Gastrocnemius medialis (tissue), 4 donors: ENCODE measurements around the gene RPS2. TPM values are rescaled to one million over a fixed set of nuclear protein-coding genes. Genes with fewer than 3 reads are reported as not detected.

Experiments
- ATAC-seq, 2 donors: fragments of 150-250 bp; one replicate each; pipeline ENCODE4 v1.9.1; 2016
- DNase-seq, 2 donors: peaks; one replicate each; pipeline ENCODE4 v3.0.0-alpha.2; 2019
- H3K27ac ChIP-seq, 4 donors: fragments of 200-600 bp; sonication (generic); 1 replicate in 1 of 4; 2 replicates in 3 of 4; pipeline ENCODE4 v1.5.1; 2016 to 2018; ENCODE audit warnings: mild to moderate bottlenecking in 2 of 4, moderate library complexity in 1 of 4
- H3K27me3 ChIP-seq, 3 donors: fragments of 200-600 bp; sonication (generic) in 2 of 3; 1 replicate in 1 of 3; 2 replicates in 2 of 3; pipeline versions ENCODE4 v1.5.1 to v1.6.0; 2016 to 2019; ENCODE audit warnings: mild to moderate bottlenecking in 1 of 3, moderate library complexity in 1 of 3
- H3K36me3 ChIP-seq, 2 donors: fragments of 200-600 bp; sonication (generic) in 1 of 2; one replicate each; pipeline ENCODE4 v1.5.1; 2017 to 2018
- H3K4me1 ChIP-seq, 2 donors: fragments of 200-600 bp; sonication (generic) in 1 of 2; one replicate each; pipeline ENCODE4 v1.5.1; 2016 to 2017; ENCODE audit warnings: mild to moderate bottlenecking in 2 of 2
- H3K4me3 ChIP-seq, 4 donors: fragments of 200-600 bp; sonication (generic) in 3 of 4; 1 replicate in 1 of 4; 2 replicates in 3 of 4; pipeline ENCODE4 v1.5.1; 2016 to 2019; ENCODE audit warnings: mild to moderate bottlenecking in 2 of 4
- H3K9me3 ChIP-seq, 3 donors: fragments of 200-600 bp; sonication (generic) in 2 of 3; 1 replicate in 1 of 3; 2 replicates in 2 of 3; pipeline ENCODE4 v1.5.1; 2016 to 2019
- POLR2A ChIP-seq, 2 donors: fragments of 450-650 bp; IDR thresholded peaks; one replicate each; pipeline ENCODE4 v1.6.1; 2017; ENCODE audit warnings: antibody characterized with exemption in 2 of 2, mild to moderate bottlenecking in 2 of 2, moderate library complexity in 2 of 2
- in situ Hi-C, 4 donors: fragments of 200-750 bp; cut with MboI; loops; one replicate each; pipeline versions ENCODE4 v1.15.0 to v1.8.0; 2017; ENCODE audit warnings: low sequenced_read_pairs in 4 of 4
- intact Hi-C: fragments of 100-400 bp; cut with DNase I; formaldehyde crosslinking; loops from one replicate; pipeline ENCODE4 v1.15.1; 2023; ENCODE audit warnings: low total_unique reads
- total RNA-seq, 4 donors: library from RNA; depleted of rRNA; stranded (reverse); fragments of >200 nt; gene quantifications; one replicate each; pipeline versions ENCODE4 v1.1.0 to v1.2.3, GENCODE V29; 2016
- TF ChIP-seq, protein P1 (sequence below), 5 experiments: fragments of 450-650 bp in 3 of 5; fragments of 200-600 bp in 2 of 5; sonication (generic) in 2 of 5; IDR thresholded peaks in 4 of 5; conservative IDR thresholded peaks in 1 of 5; 1 replicate in 4 of 5; 2 replicates in 1 of 5; pipeline ENCODE4 v1.5.1; 2016 to 2019; ENCODE audit warnings: antibody characterized with exemption in 5 of 5, mild to moderate bottlenecking in 3 of 5, moderate library complexity in 3 of 5

Gene RPS2
- total RNA-seq, 4 donors from 2014 or later, result 1,162 to 1,876 (median 1,684) TPM

DNA sequence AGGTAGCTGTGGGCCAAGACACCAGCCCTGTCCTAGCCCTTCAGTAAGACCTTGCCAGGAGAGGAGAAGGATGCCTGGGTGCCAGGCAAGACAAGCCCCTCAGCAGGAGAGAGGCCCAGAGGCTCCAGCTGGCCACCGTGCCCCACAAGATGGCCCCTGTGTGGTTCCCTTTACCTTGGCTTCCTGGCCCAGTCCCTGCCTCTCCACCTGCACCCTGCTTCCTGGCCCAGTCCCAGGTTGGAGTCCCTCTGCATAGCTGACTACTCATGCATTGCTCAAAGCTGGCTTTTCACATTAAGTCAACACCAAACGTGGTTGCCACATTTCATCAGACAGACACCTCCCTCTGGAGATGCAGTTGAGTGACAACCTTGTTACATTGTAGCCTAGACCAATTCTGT is 29.1 kb upstream of the RPS2 start:
- TF ChIP-seq, protein P1, sequence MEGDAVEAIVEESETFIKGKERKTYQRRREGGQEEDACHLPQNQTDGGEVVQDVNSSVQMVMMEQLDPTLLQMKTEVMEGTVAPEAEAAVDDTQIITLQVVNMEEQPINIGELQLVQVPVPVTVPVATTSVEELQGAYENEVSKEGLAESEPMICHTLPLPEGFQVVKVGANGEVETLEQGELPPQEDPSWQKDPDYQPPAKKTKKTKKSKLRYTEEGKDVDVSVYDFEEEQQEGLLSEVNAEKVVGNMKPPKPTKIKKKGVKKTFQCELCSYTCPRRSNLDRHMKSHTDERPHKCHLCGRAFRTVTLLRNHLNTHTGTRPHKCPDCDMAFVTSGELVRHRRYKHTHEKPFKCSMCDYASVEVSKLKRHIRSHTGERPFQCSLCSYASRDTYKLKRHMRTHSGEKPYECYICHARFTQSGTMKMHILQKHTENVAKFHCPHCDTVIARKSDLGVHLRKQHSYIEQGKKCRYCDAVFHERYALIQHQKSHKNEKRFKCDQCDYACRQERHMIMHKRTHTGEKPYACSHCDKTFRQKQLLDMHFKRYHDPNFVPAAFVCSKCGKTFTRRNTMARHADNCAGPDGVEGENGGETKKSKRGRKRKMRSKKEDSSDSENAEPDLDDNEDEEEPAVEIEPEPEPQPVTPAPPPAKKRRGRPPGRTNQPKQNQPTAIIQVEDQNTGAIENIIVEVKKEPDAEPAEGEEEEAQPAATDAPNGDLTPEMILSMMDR (IDR thresholded peaks at IDR 0.05 in 4 of 5, conservative IDR thresholded peaks at IDR 0.05 in 1 of 5), result no peak
- TF ChIP-seq POLR2A (IDR thresholded peaks at IDR 0.05), result no peak
- peaks cover 0 to 11% of the 10 kb centered on the region in 2 donors for H3K36me3 ChIP-seq
- H3K27me3 ChIP-seq, result peaks cover 26 to 32% (median 30%) of the 10 kb centered on the region in 3 donors
- no peak overlapping the region for H3K27ac ChIP-seq
- ATAC-seq, result no peak
- in situ Hi-C loops (no loop called here), intact Hi-C loops (no loop called here)
- H3K9me3 ChIP-seq, result no peaks in the 10 kb centered on the region
- DNase-seq, result no peak
- peaks cover 7 to 16% of the 10 kb centered on the region in 2 donors for H3K4me1 ChIP-seq
- no peak overlapping the region for H3K4me3 ChIP-seq

DNA sequence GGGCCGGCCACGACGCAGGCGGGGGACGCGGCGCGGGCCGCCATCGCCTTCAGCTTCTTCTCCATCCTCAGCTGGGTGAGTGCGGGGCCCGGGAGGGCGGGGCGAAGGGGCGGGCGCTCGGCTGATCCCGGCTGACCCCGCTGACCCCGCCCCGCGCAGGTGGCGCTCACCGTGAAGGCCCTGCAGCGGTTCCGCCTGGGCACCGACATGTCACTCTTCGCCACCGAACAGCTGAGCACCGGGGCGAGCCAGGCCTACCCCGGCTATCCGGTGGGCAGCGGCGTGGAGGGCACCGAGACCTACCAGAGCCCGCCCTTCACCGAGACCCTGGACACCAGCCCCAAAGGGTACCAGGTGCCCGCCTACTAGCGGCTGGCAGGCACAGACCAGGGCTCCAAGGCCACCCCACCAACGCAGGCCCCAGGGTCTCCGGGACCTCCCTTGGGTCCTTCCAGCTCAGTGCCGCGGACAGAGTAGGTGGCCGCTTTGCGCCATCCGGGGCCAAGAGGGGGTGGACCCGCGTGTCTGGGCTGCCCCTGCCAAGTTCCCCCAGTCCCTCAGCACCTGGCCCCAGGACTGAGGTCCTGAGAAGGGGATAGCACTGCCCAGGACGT is 28.2 kb upstream of the RPS2 start:
- peak overlapping the region in 2 of 4 donors; percentile 59 to 74 for H3K4me3 ChIP-seq
- ATAC-seq, result peak in 1 of 2 donors; percentile 3

DNA sequence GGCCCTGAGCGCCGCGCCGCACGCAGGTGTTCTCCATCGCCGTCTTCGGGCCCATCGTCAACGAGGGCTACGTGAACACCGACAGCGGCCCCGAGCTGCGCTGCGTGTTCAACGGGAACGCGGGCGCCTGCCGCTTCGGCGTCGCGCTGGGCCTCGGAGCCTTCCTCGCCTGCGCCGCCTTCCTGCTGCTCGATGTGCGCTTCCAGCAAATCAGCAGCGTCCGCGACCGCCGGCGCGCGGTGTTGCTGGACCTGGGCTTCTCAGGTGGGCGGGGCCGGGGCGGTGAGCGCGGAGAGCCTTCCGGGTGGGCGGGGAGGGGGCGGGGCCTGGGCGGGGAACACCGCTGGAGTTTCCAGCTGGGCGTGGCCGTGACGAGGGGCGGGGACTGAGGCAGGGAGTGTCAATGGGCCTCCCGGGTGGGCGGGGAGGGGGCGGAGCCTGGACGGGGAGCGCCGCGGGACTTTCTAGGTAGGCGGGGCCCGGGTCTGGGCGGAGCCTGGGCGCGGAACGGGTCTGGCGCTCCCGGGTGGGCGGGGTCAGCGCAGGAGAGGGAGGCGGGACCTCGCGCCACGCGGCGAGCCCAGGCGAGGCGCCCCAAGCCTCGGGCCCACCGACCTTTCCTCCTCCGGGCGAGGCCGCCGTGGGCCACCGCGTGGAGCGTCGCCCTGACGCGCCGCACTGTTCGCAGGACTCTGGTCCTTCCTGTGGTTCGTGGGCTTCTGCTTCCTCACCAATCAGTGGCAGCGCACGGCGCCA is 27.5 kb upstream of the RPS2 start:
- peak; percentile 84 for ATAC-seq
- Histone ChIP-seq H3K27me3 (peaks cover 30 to 38% (median 34%) of the 10 kb centered on the region in 3 donors), H3K36me3 (peaks cover 0 to 2% of the 10 kb centered on the region in 2 donors), H3K27ac (peak overlapping the region in 2 of 4 donors; percentile 41 to 43), H3K4me1 (peaks cover 7 to 16% of the 10 kb centered on the region in 2 donors), H3K4me3 (peak overlapping the region; percentile 43 to 74 (median 51)), H3K9me3 (no peaks in the 10 kb centered on the region)
- no peak for TF ChIP-seq POLR2A (IDR thresholded peaks at IDR 0.05)
- TF ChIP-seq, protein P1 (IDR thresholded peaks at IDR 0.05 in 4 of 5, conservative IDR thresholded peaks at IDR 0.05 in 1 of 5), result no peak
- intact Hi-C loops, result no loop called here
- peak; percentile 89 to 95 for DNase-seq
- in situ Hi-C loops, result no loop called here

More for the DNA sequence above, 28.2 kb upstream of the RPS2 start:
- Histone ChIP-seq H3K36me3 (peaks cover 0 to 2% of the 10 kb centered on the region in 2 donors), H3K27ac (peak overlapping the region in 1 of 4 donors; percentile 36), H3K9me3 (no peaks in the 10 kb centered on the region), H3K4me1 (peaks cover 7 to 16% of the 10 kb centered on the region in 2 donors), H3K27me3 (peaks cover 30 to 38% (median 34%) of the 10 kb centered on the region in 3 donors)
- in situ Hi-C loops (no loop called here), intact Hi-C loops (no loop called here)
- TF ChIP-seq POLR2A (IDR thresholded peaks at IDR 0.05), result no peak
- TF ChIP-seq, protein P1 (IDR thresholded peaks at IDR 0.05 in 4 of 5, conservative IDR thresholded peaks at IDR 0.05 in 1 of 5), result no peak
- DNase-seq, result no peak

DNA sequence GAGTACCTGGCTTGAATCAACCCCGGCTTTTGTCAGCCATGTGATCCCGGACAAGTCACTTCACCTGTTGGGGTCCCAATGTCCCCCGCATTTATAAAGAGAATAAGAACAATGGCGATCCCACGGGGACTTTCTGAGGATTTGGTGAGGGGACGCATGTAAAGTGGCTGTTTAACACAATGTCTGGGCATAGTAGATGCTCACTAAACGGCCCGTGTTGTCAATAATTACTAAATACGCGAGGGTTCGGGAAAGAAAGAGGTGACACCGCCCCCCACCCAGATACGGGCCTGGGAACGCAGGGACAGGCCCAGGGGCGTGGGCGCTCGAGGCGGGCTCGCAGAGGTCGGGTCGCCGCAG is 26.9 kb upstream of the RPS2 start:
- H3K9me3 ChIP-seq, result no peaks in the 10 kb centered on the region
- intact Hi-C loops, result no loop called here
- H3K36me3 ChIP-seq, result peaks cover 0 to 8% of the 10 kb centered on the region in 2 donors
- H3K27me3 ChIP-seq, result peaks cover 30 to 38% (median 34%) of the 10 kb centered on the region in 3 donors
- no peak for ATAC-seq
- no peak for DNase-seq
- H3K27ac ChIP-seq, result peak overlapping the region in 2 of 4 donors; percentile 41 to 43
- in situ Hi-C loops, result no loop called here
- H3K4me1 ChIP-seq, result peaks cover 7 to 16% of the 10 kb centered on the region in 2 donors
- peak overlapping the region; percentile 43 to 74 (median 51) for H3K4me3 ChIP-seq
- TF ChIP-seq POLR2A (IDR thresholded peaks at IDR 0.05), result no peak
- TF ChIP-seq, protein P1 (IDR thresholded peaks at IDR 0.05 in 4 of 5, conservative IDR thresholded peaks at IDR 0.05 in 1 of 5), result no peak
